Activated naive CD4-positive, alpha-beta T cell treated with anti-CD3 and anti-CD28 coated beads, Interleukin-2, amount 50 U/mL, for 24 hours (primary cell): ENCODE results near the gene IGFBP7.

ENCODE experiments used
- H3K27ac Mint-ChIP-seq: one replicate; pipeline ENCODE4 v1.8.0; 2021; ENCODE audit warnings: mild to moderate bottlenecking, mixed read lengths
- H3K27me3 Mint-ChIP-seq: one replicate; pipeline ENCODE4 v1.8.0; 2021; ENCODE audit warnings: mixed read lengths
- H3K36me3 Mint-ChIP-seq: one replicate; pipeline ENCODE4 v1.8.0; 2021; ENCODE audit warnings: mixed read lengths
- H3K4me1 Mint-ChIP-seq: one replicate; pipeline ENCODE4 v1.8.0; 2021; ENCODE audit warnings: mixed read lengths
- H3K4me3 Mint-ChIP-seq: one replicate; pipeline ENCODE4 v1.8.0; 2021; ENCODE audit warnings: mild to moderate bottlenecking, mixed read lengths
- H3K9me3 Mint-ChIP-seq: one replicate; pipeline ENCODE4 v1.8.0; 2021; ENCODE audit warnings: mixed read lengths

The IGFBP7 gene, protein sequence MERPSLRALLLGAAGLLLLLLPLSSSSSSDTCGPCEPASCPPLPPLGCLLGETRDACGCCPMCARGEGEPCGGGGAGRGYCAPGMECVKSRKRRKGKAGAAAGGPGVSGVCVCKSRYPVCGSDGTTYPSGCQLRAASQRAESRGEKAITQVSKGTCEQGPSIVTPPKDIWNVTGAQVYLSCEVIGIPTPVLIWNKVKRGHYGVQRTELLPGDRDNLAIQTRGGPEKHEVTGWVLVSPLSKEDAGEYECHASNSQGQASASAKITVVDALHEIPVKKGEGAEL

DNA sequence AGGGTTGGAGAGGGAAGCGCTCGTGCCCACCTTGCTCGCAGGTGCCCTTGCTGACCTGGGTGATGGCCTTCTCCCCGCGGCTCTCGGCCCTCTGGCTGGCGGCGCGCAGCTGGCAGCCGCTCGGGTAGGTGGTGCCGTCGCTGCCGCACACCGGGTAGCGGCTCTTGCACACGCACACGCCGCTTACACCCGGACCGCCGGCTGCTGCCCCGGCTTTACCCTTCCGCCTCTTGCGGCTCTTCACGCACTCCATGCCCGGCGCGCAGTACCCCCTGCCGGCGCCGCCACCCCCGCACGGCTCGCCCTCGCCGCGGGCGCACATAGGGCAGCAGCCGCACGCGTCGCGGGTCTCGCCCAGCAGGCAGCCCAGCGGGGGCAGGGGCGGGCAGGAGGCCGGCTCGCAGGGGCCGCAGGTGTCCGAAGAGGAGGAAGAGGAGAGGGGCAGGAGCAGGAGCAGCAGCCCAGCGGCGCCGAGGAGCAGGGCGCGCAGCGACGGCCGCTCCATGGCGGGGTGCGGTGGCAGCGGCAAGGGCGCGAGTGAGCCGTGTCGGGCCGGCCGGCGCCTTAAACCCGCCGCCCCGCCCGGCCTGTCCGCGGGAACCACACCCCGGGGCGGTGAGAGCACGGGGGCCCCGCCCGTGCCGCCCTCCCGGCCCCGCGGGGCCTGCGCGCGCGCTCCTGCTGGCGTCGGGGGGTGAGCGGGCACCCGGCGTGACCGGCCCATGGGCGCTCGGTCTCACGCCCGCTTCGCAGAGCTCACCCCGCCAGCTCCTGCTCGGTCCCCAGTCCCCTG, at the start of gene IGFBP7:
IGFBP7 (minus strand) TSS at position 539 of the 793 bp plus-strand sequence; CDS start at position 505, 34 bp downstream.
- Mint-ChIP-seq H3K4me1 (peaks cover 10% of the 10 kb centered on the region), H3K36me3 (no peaks in the 10 kb centered on the region), H3K27ac (peak within 1 kb of the TSS; percentile 43), H3K27me3 (peaks cover 42% of the 10 kb centered on the region), H3K9me3 (no peaks in the 10 kb centered on the region), H3K4me3 (peak within 1 kb of the TSS; percentile 85)

DNA sequence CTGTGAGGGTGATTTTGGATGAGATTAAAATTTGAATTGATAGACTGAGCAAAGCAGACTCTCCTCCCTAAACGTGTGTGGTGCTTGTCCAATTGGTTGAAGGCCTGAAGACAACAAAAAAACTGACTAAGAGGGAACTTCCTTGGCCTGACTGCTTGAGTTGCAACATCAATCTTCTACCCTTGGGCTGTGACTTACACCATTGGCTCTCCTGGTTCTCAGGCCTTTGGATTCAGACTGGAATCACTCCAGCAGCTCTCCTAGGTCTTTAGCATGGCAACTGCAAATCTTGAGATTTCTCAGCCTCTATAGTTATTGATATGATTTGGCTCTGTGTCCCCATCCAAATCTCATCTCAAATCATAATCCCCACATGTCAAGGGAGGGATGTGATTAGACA, 49.7 kb upstream of the IGFBP7 start:
- Mint-ChIP-seq H3K36me3 (no peaks in the 10 kb centered on the region), H3K27me3 (peaks cover 14% of the 10 kb centered on the region), H3K9me3 (no peaks in the 10 kb centered on the region), H3K27ac (no peak overlapping the region), H3K4me3 (no peak overlapping the region), H3K4me1 (peaks cover 8% of the 10 kb centered on the region)

DNA sequence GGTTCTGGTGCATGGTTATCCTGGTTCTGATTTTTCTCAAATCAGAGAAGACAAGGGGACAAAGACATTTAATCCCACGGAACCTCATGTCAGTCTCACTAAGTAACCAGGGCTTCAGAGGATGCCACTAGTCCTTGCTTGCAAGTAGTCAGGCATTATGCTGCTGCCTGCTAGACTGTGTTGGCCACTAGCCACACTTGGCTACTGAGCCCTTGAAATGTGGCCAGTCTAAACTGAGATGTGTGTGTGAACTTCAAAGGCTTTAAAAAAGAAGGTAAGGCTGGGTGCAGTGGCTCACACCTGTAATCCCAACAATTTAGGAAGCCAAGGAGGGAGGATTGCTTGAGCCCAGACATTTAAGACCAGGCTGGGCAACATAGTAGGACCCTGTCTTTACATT, 48.6 kb upstream of the IGFBP7 start:
- no peaks in the 10 kb centered on the region for H3K36me3 Mint-ChIP-seq
- H3K4me3 Mint-ChIP-seq: no peak overlapping the region
- no peak overlapping the region for H3K27ac Mint-ChIP-seq
- peaks cover 15% of the 10 kb centered on the region for H3K27me3 Mint-ChIP-seq
- H3K4me1 Mint-ChIP-seq: peaks cover 3% of the 10 kb centered on the region
- no peaks in the 10 kb centered on the region for H3K9me3 Mint-ChIP-seq

DNA sequence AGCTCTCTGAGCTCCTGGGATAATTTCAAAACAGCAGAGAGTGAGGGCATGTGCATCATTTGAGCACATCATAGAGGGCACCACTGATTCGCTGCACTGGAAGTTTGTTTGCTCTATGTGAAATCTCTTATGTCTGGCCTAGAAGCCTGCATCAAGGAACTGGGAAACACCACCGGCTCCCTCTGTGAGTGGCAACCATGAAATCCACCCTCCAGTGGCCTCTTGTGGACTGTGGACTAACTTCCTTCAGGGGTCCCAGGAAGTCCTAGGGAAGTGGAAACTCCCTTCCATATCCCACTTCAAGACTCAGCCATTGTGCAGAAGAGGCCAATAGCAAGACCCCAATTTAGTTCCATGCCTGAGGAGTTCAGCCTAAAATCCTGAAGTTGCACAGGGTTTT, 48.0 kb upstream of the IGFBP7 start:
- peaks cover 17% of the 10 kb centered on the region for H3K27me3 Mint-ChIP-seq
- peaks cover 3% of the 10 kb centered on the region for H3K4me1 Mint-ChIP-seq
- no peak overlapping the region for H3K4me3 Mint-ChIP-seq
- H3K27ac Mint-ChIP-seq: no peak overlapping the region
- H3K9me3 Mint-ChIP-seq: no peaks in the 10 kb centered on the region
- no peaks in the 10 kb centered on the region for H3K36me3 Mint-ChIP-seq

DNA sequence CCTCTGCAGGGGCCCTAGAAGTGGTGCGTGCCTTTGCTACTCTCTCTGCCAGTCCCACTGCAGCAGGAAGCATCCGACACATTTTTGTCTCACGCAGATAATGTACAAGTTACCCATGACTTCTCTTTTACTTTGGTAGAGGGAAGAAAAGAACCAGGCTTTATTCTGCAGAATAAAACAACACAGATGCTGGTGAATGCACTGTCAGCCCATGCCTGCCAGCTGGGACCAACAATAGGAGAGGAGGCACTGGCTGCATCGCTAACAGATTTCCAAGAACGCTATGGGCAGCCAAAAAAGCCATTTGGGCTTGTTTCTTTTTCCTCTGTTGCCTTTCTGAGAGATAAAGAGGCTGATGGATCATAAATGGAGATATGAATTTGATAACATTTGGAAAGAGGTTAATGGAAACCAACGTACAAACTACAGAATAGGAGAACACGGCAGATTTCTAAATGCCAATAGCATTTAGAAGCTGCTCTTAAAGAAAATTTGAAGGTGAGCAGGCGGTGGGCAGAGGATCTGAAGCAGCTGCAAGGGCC, 47.5 kb upstream of the IGFBP7 start:
- H3K27me3 Mint-ChIP-seq: peaks cover 15% of the 10 kb centered on the region
- no peaks in the 10 kb centered on the region for H3K9me3 Mint-ChIP-seq
- no peaks in the 10 kb centered on the region for H3K4me1 Mint-ChIP-seq
- H3K36me3 Mint-ChIP-seq: no peaks in the 10 kb centered on the region
- no peak overlapping the region for H3K4me3 Mint-ChIP-seq
- H3K27ac Mint-ChIP-seq: no peak overlapping the region

DNA sequence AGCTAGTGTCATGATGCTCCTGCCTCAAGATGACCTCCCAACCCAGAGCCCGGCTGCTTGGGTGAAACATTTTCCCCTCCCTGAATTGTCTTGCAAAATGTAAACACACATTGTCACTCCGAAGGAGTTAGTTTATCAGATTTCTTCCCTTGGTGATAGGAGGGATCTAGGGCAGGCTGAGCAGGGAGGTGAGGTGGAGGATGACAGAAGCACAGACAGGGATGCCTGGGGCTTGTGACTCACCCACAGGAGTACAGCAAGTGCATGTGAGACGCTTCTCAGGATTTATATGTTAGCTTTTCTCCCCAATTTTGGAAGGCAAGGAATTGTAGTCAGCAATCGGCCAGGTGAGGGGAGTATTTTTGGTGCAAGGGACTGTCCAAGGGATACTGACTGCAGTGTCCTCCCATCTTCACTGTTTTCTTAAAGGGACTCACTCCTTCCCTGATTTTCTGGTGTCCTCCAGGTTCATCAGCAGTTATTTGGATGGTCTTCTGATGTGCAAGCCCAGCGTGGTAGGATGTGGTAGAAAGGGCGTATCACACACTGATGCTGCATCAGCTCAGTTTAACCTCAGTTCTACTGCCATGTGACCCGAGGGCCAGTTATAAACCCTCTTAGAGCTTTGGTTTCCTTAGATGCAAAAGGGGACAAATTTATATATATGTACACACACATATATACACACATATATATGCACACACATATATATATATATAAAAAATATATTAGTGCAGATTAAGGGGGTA, 46.2 kb upstream of the IGFBP7 start:
- Mint-ChIP-seq H3K36me3 (no peaks in the 10 kb centered on the region), H3K4me1 (no peaks in the 10 kb centered on the region), H3K27me3 (peaks cover 15% of the 10 kb centered on the region), H3K4me3 (no peak overlapping the region), H3K27ac (no peak overlapping the region), H3K9me3 (no peaks in the 10 kb centered on the region)

DNA sequence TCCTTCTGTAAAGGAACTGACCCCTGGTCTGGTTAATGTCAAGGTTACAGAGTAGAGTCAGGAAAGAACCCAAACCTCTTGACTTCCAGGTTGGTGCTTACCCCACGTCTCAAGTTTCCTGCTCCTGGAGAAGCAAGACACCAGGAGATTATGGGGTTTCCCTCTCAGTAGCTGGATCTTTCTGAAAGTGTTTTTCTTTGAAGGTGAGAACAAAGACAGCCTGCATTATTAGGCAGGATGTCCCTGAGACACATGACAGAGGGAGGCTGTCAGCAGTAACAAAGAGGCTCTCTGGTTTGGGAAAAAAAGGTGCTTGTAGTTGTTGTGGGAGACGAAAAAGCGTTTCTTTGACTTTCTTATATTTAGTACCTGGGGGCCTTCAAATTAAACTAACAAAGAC, 44.7 kb upstream of the IGFBP7 start:
- H3K9me3 Mint-ChIP-seq: no peaks in the 10 kb centered on the region
- no peak overlapping the region for H3K4me3 Mint-ChIP-seq
- peaks cover 16% of the 10 kb centered on the region for H3K27me3 Mint-ChIP-seq
- no peaks in the 10 kb centered on the region for H3K4me1 Mint-ChIP-seq
- no peak overlapping the region for H3K27ac Mint-ChIP-seq
- H3K36me3 Mint-ChIP-seq: no peaks in the 10 kb centered on the region

DNA sequence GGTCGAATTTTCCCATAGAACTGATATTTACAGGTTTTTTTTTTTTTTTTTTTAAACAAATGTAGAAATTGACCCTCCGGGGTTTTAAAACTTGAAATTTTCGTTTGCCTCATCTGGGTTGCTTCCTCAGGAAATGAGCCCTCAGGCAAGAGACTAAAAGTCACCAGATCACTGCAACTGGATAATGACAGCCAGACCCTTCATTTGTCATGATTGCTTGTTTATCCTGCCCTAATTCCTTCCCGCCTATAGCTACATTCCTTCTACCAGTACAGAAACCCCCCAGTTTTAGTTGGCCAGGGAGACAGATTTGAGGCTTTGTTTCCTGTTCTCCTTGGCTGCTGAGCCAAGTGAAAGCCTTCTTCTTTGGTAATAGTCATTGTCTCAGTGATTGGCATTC, 44.0 kb upstream of the IGFBP7 start:
- Mint-ChIP-seq H3K4me3 (no peak overlapping the region), H3K27ac (no peak overlapping the region), H3K27me3 (peaks cover 16% of the 10 kb centered on the region), H3K36me3 (no peaks in the 10 kb centered on the region), H3K9me3 (no peaks in the 10 kb centered on the region), H3K4me1 (no peaks in the 10 kb centered on the region)

DNA sequence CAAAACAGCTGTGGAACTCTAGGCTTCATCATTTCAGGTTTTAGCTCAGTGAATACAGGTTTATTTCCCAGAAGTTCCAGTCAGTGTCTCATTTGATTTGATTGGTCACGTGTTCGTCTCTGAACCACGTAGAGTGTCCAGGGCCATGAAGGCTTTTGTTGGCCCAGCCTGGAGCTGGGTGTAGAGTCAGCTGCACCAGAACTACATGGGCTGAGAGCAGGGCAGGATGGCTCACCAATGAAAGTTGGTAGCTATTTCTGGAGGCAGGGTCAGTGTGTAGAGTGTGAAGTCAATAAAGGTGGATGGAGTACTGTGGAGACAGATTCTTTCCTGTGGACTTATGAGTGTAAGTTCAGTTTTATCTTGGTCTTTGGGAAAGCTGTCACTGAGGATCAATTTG, 43.0 kb upstream of the IGFBP7 start:
- no peak overlapping the region for H3K4me3 Mint-ChIP-seq
- H3K9me3 Mint-ChIP-seq: no peaks in the 10 kb centered on the region
- H3K27me3 Mint-ChIP-seq: peaks cover 16% of the 10 kb centered on the region
- no peaks in the 10 kb centered on the region for H3K4me1 Mint-ChIP-seq
- no peak overlapping the region for H3K27ac Mint-ChIP-seq
- H3K36me3 Mint-ChIP-seq: no peaks in the 10 kb centered on the region

DNA sequence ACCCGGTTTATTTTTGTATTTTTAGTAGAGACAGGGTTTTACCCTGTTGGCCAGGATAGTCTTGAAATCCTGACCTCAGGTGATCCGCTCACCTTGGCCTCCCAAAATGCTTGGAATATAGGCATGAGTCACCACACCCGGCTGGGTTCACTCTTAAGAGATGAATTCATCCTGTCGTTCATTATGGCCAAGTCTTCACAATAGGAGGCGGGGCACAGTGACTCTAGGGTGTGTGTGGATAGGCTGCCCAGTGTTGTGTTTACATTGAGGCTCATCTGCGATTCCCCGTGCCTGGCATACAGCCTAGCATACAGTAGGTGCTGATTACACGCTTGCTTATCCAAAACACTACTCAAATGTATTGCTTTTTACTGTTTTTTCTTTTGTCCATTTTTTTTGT, 41.3 kb upstream of the IGFBP7 start:
- peaks cover 16% of the 10 kb centered on the region for H3K27me3 Mint-ChIP-seq
- no peak overlapping the region for H3K27ac Mint-ChIP-seq
- no peak overlapping the region for H3K4me3 Mint-ChIP-seq
- H3K36me3 Mint-ChIP-seq: no peaks in the 10 kb centered on the region
- no peaks in the 10 kb centered on the region for H3K9me3 Mint-ChIP-seq
- H3K4me1 Mint-ChIP-seq: no peaks in the 10 kb centered on the region

DNA sequence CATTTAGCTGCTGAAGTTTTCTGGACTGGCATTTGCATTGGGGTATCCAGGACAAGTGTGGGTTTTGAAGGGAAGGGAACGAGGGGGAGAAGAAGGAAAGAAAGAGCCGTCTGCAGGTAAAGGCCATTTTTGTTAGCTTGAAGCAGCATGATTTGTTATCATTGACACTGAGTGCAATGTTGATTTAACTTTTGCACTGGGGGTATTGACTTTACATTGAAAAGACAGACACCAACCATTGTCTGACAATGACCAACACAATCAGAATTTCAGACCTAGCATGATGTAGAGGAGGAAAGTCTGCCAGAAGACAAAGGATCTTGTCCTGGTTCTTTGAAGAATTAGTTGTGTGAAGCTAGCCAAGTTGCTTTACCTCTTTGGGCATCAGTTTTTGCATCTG, 39.6 kb upstream of the IGFBP7 start:
- Mint-ChIP-seq H3K4me1 (no peaks in the 10 kb centered on the region), H3K36me3 (no peaks in the 10 kb centered on the region), H3K4me3 (no peak overlapping the region), H3K27ac (no peak overlapping the region), H3K27me3 (peaks cover 16% of the 10 kb centered on the region), H3K9me3 (no peaks in the 10 kb centered on the region)

DNA sequence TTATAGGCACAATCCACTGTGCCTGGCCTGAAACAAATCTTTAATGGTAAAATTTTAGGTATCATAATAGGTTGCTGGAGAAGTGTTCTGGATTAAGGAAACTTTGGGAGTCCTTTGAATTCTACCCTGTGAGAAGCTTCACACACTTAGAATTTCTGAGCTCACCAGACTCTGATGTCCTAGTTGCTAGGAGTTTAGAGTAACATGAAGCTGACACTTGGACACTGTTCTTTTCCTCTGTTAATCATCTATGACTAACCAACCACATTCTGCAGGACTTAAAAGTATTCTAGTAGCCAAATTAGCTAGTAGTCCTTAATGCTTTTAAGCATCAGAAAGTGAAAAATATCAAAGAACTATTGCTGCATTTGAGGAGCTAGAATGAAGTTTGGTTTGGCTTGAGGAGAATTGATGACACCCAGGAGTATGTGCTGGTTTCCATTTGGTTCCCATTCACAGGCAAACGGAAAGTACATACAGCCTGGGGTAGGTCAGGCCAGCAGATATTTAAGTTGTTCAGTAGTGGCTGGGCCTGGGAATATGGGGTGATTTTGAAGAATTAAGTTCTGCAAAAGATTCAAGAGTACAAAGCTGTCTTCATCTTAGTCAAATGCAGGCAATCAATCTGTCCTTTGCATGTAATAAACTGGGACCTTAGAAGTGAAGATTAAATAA, 38.8 kb upstream of the IGFBP7 start:
- H3K4me1 Mint-ChIP-seq: no peaks in the 10 kb centered on the region
- peaks cover 12% of the 10 kb centered on the region for H3K27me3 Mint-ChIP-seq
- no peak overlapping the region for H3K27ac Mint-ChIP-seq
- no peak overlapping the region for H3K4me3 Mint-ChIP-seq
- no peaks in the 10 kb centered on the region for H3K9me3 Mint-ChIP-seq
- H3K36me3 Mint-ChIP-seq: no peaks in the 10 kb centered on the region

DNA sequence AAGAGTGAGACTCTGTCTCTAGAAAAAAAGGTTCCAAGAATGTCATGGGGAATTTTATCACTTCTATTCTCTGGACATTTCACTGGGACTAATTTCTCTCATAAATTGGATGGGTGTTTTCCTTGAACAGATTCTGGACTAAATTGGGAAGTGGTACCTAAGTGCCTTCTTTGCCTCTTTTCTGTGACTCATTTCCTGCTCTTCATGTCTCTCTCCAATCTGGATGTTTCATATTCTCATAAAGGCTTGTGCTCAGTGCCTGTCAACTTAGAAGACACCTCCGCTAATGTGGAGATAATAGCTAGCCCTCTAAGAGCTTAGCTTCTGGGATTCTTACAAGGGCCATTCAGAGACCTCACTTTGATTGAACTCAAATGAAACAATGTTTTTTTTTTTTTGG, 38.0 kb upstream of the IGFBP7 start:
- H3K4me1 Mint-ChIP-seq: no peaks in the 10 kb centered on the region
- H3K36me3 Mint-ChIP-seq: no peaks in the 10 kb centered on the region
- H3K27me3 Mint-ChIP-seq: peaks cover 14% of the 10 kb centered on the region
- H3K4me3 Mint-ChIP-seq: no peak overlapping the region
- no peaks in the 10 kb centered on the region for H3K9me3 Mint-ChIP-seq
- no peak overlapping the region for H3K27ac Mint-ChIP-seq

DNA sequence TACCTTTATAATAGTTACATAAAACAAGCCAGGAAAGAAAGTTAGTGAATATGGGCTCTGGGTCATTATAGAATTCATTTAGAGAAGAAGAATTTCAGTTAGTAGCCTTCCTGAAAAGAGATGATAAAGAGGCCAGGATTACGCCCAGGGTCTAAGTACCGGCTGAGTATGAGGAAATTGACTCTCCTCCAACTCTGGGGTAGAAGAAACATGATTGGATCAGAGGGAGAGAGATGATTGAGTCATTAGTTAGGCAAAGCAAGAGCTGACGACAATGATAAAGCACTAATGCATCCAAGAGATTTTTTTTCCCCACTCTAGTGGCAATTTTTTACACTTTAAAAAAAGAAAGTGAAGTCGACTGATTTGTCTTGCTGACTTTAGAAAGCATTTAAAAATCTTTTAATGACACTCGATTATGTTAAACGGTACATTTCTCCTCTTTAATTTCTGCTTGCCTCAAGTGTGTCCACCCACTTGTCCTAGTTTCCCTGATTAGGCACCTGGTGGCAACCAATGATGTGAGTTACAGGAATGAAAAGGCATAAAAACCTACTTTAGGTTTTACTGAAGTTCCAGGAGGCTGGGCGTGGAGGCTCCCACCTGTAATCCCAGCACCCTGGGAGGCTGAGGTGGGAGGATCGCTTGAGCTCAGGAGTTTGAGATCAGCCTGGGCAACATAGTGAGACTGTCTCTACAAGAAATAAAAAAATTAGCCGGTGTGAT, 37.3 kb upstream of the IGFBP7 start:
- Mint-ChIP-seq H3K27me3 (peaks cover 14% of the 10 kb centered on the region), H3K9me3 (no peaks in the 10 kb centered on the region), H3K4me1 (no peaks in the 10 kb centered on the region), H3K4me3 (no peak overlapping the region), H3K27ac (no peak overlapping the region), H3K36me3 (no peaks in the 10 kb centered on the region)

DNA sequence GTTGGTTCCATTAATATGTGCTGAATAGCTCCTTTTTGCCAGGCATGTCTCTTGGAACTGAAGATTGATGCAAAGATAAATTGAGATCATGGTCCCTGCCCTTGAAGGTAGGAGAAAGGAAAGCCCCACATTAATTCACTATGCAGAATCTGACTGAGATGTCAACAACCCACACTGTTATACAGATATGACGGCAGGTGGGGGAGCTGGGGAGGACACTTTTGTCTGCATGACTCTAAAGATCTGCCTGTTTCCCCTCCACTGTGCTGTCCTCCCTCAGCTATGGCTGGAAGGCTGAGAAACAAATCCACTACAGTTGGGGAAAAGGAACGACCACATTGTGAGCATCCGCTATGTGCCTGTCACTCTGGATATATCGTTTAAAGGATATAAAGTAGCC, 36.3 kb upstream of the IGFBP7 start:
- peaks cover 15% of the 10 kb centered on the region for H3K27me3 Mint-ChIP-seq
- H3K27ac Mint-ChIP-seq: no peak overlapping the region
- H3K4me1 Mint-ChIP-seq: no peaks in the 10 kb centered on the region
- no peaks in the 10 kb centered on the region for H3K9me3 Mint-ChIP-seq
- no peak overlapping the region for H3K4me3 Mint-ChIP-seq
- H3K36me3 Mint-ChIP-seq: no peaks in the 10 kb centered on the region
